GM12878 (cell line): ENCODE results near the gene MMP11. TPM values are rescaled to one million over a fixed set of nuclear protein-coding genes. Genes with fewer than 3 reads are reported as not detected.
A peak's percentile ranks its signal among the peaks of the same experiment; 100 is the strongest.

Experiments used
- ATAC-seq: fragments of 200-7000 bp; cut with Tn5 transposase; 3 replicates; pipeline ENCODE4 v1.9.1; 2020; ENCODE audit warnings: mild to moderate bottlenecking, moderate library complexity
- Bru-seq: library from RNA; stranded (reverse); fragments of 400-500 nt; gene quantifications from one replicate; lab custom pipeline; 2021; lab: Mats Ljungman, UMichigan
- BruChase-seq, 2 experiments: library from RNA; stranded (reverse); fragments of 400-500 nt; gene quantifications; one replicate each; lab custom pipeline; 2021; lab: Mats Ljungman, UMichigan
- BruUV-seq: library from RNA; stranded (reverse); fragments of 400-500 nt; replicated peaks from 2 replicates; lab custom pipeline; 2021; lab: Mats Ljungman, UMichigan
- CTCF ChIA-PET: fragments of 300-600 bp; sonication (Branson Sonifier 250); formaldehyde crosslinking; extraction: SDS; loops from one replicate; lab custom pipeline; 2021; ENCODE audit warnings: inconsistent platforms; lab: Yijun Ruan, JAX
- POLR2A ChIA-PET: fragments of 350-600 bp; formaldehyde crosslinking; extraction: SDS; loops from one replicate; lab custom pipeline; 2021; ENCODE audit warnings: inconsistent platforms; lab: Charles Lee
- RAD21 ChIA-PET: fragments of 300-600 bp; sonication (Branson Sonifier 250); formaldehyde crosslinking; loops from one replicate; lab custom pipeline; 2023; ENCODE audit warnings: antibody characterized with exemption; ENCODE audit not compliant: unreplicated experiment; lab: Charles Lee
- SMC1A ChIA-PET: fragments of 300-600 bp; sonication (Branson Sonifier 250); formaldehyde crosslinking; loops from one replicate; lab custom pipeline; 2023; ENCODE audit not compliant: unreplicated experiment, uncharacterized antibody; lab: Charles Lee
- DNase-seq: peaks from one replicate; pipeline ENCODE4 v3.0.0-alpha.2; 2011; ENCODE audit warnings: low read depth, low spot score
- FAIRE-seq: peaks from 3 replicates; lab custom pipeline; 2011; peaks lifted over from hg19 to GRCh38; lab: Jason Lieb, UNC
- H2AFZ ChIP-seq: 2 replicates; pipeline ENCODE4 v1.6.0; 2011; ENCODE audit warnings: low read depth, low read length, control low read depth; ENCODE audit not compliant: control insufficient read depth
- H3K27ac ChIP-seq: 2 replicates; pipeline ENCODE4 v1.5.1; 2011; ENCODE audit warnings: control low read depth; ENCODE audit not compliant: control insufficient read depth, insufficient read depth
- H3K27me3 ChIP-seq, 2 experiments: replicated peaks in 1 of 2; 2 replicates each; pipeline versions ENCODE4 v1.6.0 to v1.6.1; 2011; ENCODE audit warnings: low read length in 1 of 2; ENCODE audit not compliant: control insufficient read depth in 2 of 2, insufficient read depth in 2 of 2
- H3K36me3 ChIP-seq, 2 experiments: 2 replicates each; pipeline ENCODE4 v1.5.1; 2011; ENCODE audit warnings: low read length in 1 of 2; ENCODE audit not compliant: control insufficient read depth in 2 of 2, insufficient read depth in 2 of 2
- H3K4me1 ChIP-seq: 2 replicates; pipeline ENCODE4 v1.6.1; 2011; ENCODE audit warnings: mild to moderate bottlenecking, low read length, moderate library complexity, mixed read lengths; ENCODE audit not compliant: control insufficient read depth, insufficient read depth
- H3K4me2 ChIP-seq: 2 replicates; pipeline ENCODE4 v1.6.0; 2011; ENCODE audit warnings: control low read depth; ENCODE audit not compliant: control insufficient read depth, insufficient read depth
- H3K4me3 ChIP-seq: fragments of 200-600 bp; sonication (generic); 2 replicates; pipeline ENCODE4 v1.5.1; 2016
- H3K79me2 ChIP-seq: 2 replicates; pipeline ENCODE4 v1.6.0; 2011; ENCODE audit warnings: low read length; ENCODE audit not compliant: control insufficient read depth, insufficient read depth
- H3K9ac ChIP-seq: 2 replicates; pipeline ENCODE4 v1.8.0; 2011; ENCODE audit warnings: low read length, control low read depth, mixed read lengths; ENCODE audit not compliant: control insufficient read depth, insufficient read depth
- H3K9me3 ChIP-seq: replicated peaks from 3 replicates; pipeline ENCODE4 v1.5.1; 2011; ENCODE audit warnings: mild to moderate bottlenecking, low read length; ENCODE audit not compliant: control insufficient read depth, insufficient read depth
- H4K20me1 ChIP-seq: 2 replicates; pipeline ENCODE4 v1.6.0; 2011; ENCODE audit not compliant: control insufficient read depth, insufficient read depth
- BHLHE40 ChIP-seq, 2 experiments: fragments of 450-650 bp in 1 of 2; IDR thresholded peaks; 2 replicates each; pipeline ENCODE4 v1.6.1; 2011 to 2017; ENCODE audit warnings: low read depth in 2 of 2, borderline replicate concordance in 1 of 2, improper control_type of control experiment in 1 of 2, low read length in 1 of 2, mild to moderate bottlenecking in 1 of 2
- CREM ChIP-seq: IDR thresholded peaks from 2 replicates; pipeline ENCODE4 v1.6.1; 2014; ENCODE audit warnings: antibody characterized with exemption, low read depth
- DPF2 ChIP-seq: fragments of 450-650 bp; IDR thresholded peaks from 2 replicates; pipeline ENCODE4 v1.6.1; 2017; ENCODE audit warnings: mild to moderate bottlenecking
- GATAD2B ChIP-seq: fragments of 450-650 bp; conservative IDR thresholded peaks from 2 replicates; pipeline ENCODE4 v1.6.1; 2017; ENCODE audit warnings: low read depth, mild to moderate bottlenecking, moderate library complexity
- LARP7 ChIP-seq: fragments of 450-650 bp; IDR thresholded peaks from 2 replicates; pipeline ENCODE4 v1.6.1; 2017; ENCODE audit warnings: mild to moderate bottlenecking
- NFYB ChIP-seq: IDR thresholded peaks from 2 replicates; pipeline ENCODE4 v1.6.1; 2011; ENCODE audit warnings: low read depth, mild to moderate bottlenecking, low read length, improper control_type of control experiment, moderate library complexity; ENCODE audit not compliant: insufficient read depth
- NR2F1 ChIP-seq: fragments of 450-650 bp; conservative IDR thresholded peaks from 2 replicates; pipeline ENCODE4 v1.6.1; 2017; ENCODE audit warnings: mild to moderate bottlenecking
- RELB ChIP-seq: fragments of 450-650 bp; IDR thresholded peaks from 2 replicates; pipeline ENCODE4 v1.6.1; 2017; ENCODE audit warnings: low read depth, mild to moderate bottlenecking, moderate library complexity
- REST ChIP-seq: IDR thresholded peaks from 2 replicates; pipeline ENCODE4 v1.6.1; 2012; ENCODE audit warnings: mild to moderate bottlenecking, low read depth, low read length
- SRF ChIP-seq, 2 experiments: IDR thresholded peaks; 2 replicates each; pipeline ENCODE4 v1.6.1; 2011; ENCODE audit warnings: low read depth in 2 of 2, low read length in 2 of 2, mild to moderate bottlenecking in 1 of 2, moderate library complexity in 1 of 2
- SUPT20H ChIP-seq: IDR thresholded peaks from 2 replicates; pipeline ENCODE4 v1.6.1; 2011; ENCODE audit warnings: low read depth, mild to moderate bottlenecking, low read length, moderate library complexity, borderline replicate concordance; ENCODE audit not compliant: control insufficient read depth
- TCF12 ChIP-seq: IDR thresholded peaks from 2 replicates; pipeline ENCODE4 v1.6.1; 2011; ENCODE audit warnings: low read depth, mild to moderate bottlenecking, low read length
- WRNIP1 ChIP-seq: IDR thresholded peaks from 2 replicates; pipeline ENCODE4 v1.6.1; 2011; ENCODE audit warnings: low read depth, low read length, improper control_type of control experiment, borderline replicate concordance
- WGBS: methylation state at CpG from one replicate; pipeline ENCODE4 v1.1.6; 2016; ENCODE audit warnings: low lambda C conversion rate; ENCODE audit not compliant: insufficient replicate concordance, insufficient coverage; ENCODE audit errors: missing lambda C conversion rate; 5-methylcytosine and 5-hydroxymethylcytosine counted together
- in situ Hi-C: fragments of 300-500 bp; cut with MboI; formaldehyde crosslinking; loops from 9 replicates; pipeline ENCODE4 v1.14.3; 2018; ENCODE audit warnings: mixed read lengths
- intact Hi-C: fragments of 100-400 bp; cut with micrococcal nuclease; formaldehyde crosslinking; loops from one replicate; pipeline ENCODE4 v1.14.2; 2022; ENCODE audit not compliant: unreplicated experiment
- long read RNA-seq, 2 experiments: library from polyadenylated mRNA; unstranded; transcript quantifications; one replicate each; pipeline ENCODE4 v2.0.0, GENCODE V29; 2019 to 2020
- polyA minus RNA-seq, 3 experiments: library from RNA; depleted of rRNA, polyadenylated mRNA; stranded (reverse); fragments of >200 nt; gene quantifications; 2 replicates each; pipeline ENCODE4 v1.2.3, GENCODE V29; 2011
- polyA plus RNA-seq, 11 experiments: library from polyadenylated mRNA; depleted of rRNA in 4 of 11; unstranded in 6 of 11; stranded (reverse) in 5 of 11; fragments of >200 nt; fragmentation: Nextera tagmentation in 4 of 11; fragmentation: Illumina TruSeq in 1 of 11; extraction: Ambion mirVana in 4 of 11; extraction: Trizol in 1 of 11; gene quantifications; 1 replicate in 1 of 11; 2 replicates in 10 of 11; pipeline versions ENCODE4 v1.2.1 to v1.2.3, GENCODE V29; 2011 to 2016; ENCODE audit warnings: inconsistent platforms in 2 of 11, missing spikeins in 2 of 11, low read depth in 1 of 11
- total RNA-seq, 4 experiments: library from RNA; depleted of rRNA in 3 of 4; stranded (reverse); fragments of >200 nt in 3 of 4; fragmentation: Illumina TruSeq in 1 of 4; extraction: Trizol in 1 of 4; gene quantifications; 2 replicates each; pipeline versions ENCODE4 v1.2.1 to v1.2.3, GENCODE V29; 2013 to 2021

MMP11 gene
- total RNA-seq (2013; cell fraction: nucleolus; rRNA removed): 2.0 and 2.7 TPM in 2 replicates
- total RNA-seq (2014; rRNA removed): 0.60 and 1.0 TPM in 2 replicates
- not detected in 2 replicates for total RNA-seq (2014; rRNA removed; fragmentation: Illumina TruSeq; extraction: Trizol)
- total RNA-seq (2021): 0.41 and 0.48 TPM in 2 replicates
- 0.20 TPM for polyA plus RNA-seq (2011; ENCODE audit: low read depth)
- 0.12 TPM in 1 of 2 replicates, not detected in the other for polyA plus RNA-seq (2011; rRNA removed)
- polyA plus RNA-seq (2011; cell fraction: cytosol; rRNA removed): 0.06 and 0.08 TPM in 2 replicates
- 0.16 and 0.44 TPM in 2 replicates for polyA plus RNA-seq (2011; cell fraction: nucleus; rRNA removed)
- polyA plus RNA-seq (2012): 0.17 and 0.37 TPM in 2 replicates
- 0.03 TPM in 1 of 2 replicates, not detected in the other for polyA plus RNA-seq (2014; fragmentation: Illumina TruSeq; extraction: Trizol)
- under 1 TPM in 1 of 2 experiments, not detected in 1; 0.05 TPM for polyA plus RNA-seq (2014; fragmentation: Nextera tagmentation; extraction: Ambion mirVana)
- polyA plus RNA-seq (2014; rRNA removed): 0.18 and 1.1 TPM in 2 replicates
- polyA plus RNA-seq (2016; fragmentation: Nextera tagmentation; extraction: Ambion mirVana): under 1 TPM; 0.20 to 0.48 TPM
- 0.10 TPM in 1 of 2 replicates, not detected in the other for polyA minus RNA-seq (2011; rRNA and poly(A)+ RNA removed)
- polyA minus RNA-seq (2011; cell fraction: cytosol; rRNA and poly(A)+ RNA removed): not detected in 2 replicates
- 0.19 TPM in 1 of 2 replicates, not detected in the other for polyA minus RNA-seq (2011; cell fraction: nucleus; rRNA and poly(A)+ RNA removed)
- Bru-seq, nascent RNA: percentile 27 among the genes with signal in this experiment
- BruChase-seq, experiment 1, labeled RNA remaining after a 6-hour chase: percentile 12 among the genes with signal in this experiment
- BruChase-seq, experiment 2, labeled RNA remaining after a 2-hour chase: percentile 16 among the genes with signal in this experiment
- long read RNA-seq, experiment 1: 0 reads
- long read RNA-seq, experiment 2: 0 reads

GRCh38 chr22:23772649-23773473 lies at the start of gene MMP11:
TSS of gene MMP11 (plus strand) at chr22:23772849. CDS start at chr22:23772871, 22 bp downstream.
- no peaks in the 10 kb centered on the region for H3K36me3 ChIP-seq
- peak within 1 kb of the TSS; percentile 58; the same call in 1 of the 2 replicates for H3K4me3 ChIP-seq
- no peak within 1 kb of the TSS for H3K27ac ChIP-seq
- peaks cover 0 to 2% of the 10 kb centered on the region in 2 experiments; a peak in 2 of 4 replicates for H3K27me3 ChIP-seq
- CTCF ChIA-PET: interaction anchor here (2.4 to 7.5 kb wide), 3 partner anchors 33 to 76 kb away, joined by 8 to 197 read pairs (median 12); no protein-coding TSS in a partner anchor
- no TSS peak for BruUV-seq
- no peak for FAIRE-seq
- peaks cover 12% of the 10 kb centered on the region for H3K4me1 ChIP-seq
- H3K9ac ChIP-seq: no peak within 1 kb of the TSS
- RAD21 ChIA-PET: interaction anchor here (0.9 to 4.0 kb wide), 4 partner anchors 13 to 78 kb away, joined by 3 to 24 read pairs (median 4); no protein-coding TSS in a partner anchor
- H2AFZ ChIP-seq: peak within 1 kb of the TSS; percentile 31
- in situ Hi-C loops (no loop called here), intact Hi-C loops (no loop called here)
- peak within 1 kb of the TSS; percentile 73 for H3K4me2 ChIP-seq
- SMC1A ChIA-PET: interaction anchor here (6.3 kb wide), 1 partner anchor 72 kb away, joined by 40 read pairs; no protein-coding TSS in a partner anchor
- H3K79me2 ChIP-seq: peaks cover 2% of the 10 kb centered on the region
- H4K20me1 ChIP-seq: no peaks in the 10 kb centered on the region
- WGBS: 6% methylated on average over 55 of the region's 79 CpGs
- ATAC-seq: peak; percentile 43
- POLR2A ChIA-PET: interaction anchor here (1.1 kb wide), 1 partner anchor 73 kb away, joined by 3 read pairs; no protein-coding TSS in a partner anchor
- no peaks in the 10 kb centered on the region for H3K9me3 ChIP-seq
- no peak for DNase-seq
- TF ChIP-seq LARP7 (peak; percentile 69; the same call in 1 of the 2 replicates), CREM (no peak), TCF12 (no peak), RELB (no peak), REST (no peak), SRF (IDR thresholded peaks at IDR 0.05; ENCODE audit: low read depth in 2 of 2, low read length in 2 of 2) (no peak), WRNIP1 (no peak), BHLHE40 (IDR thresholded peaks at IDR 0.05; ENCODE audit: borderline replicate concordance in 1 of 2, low read depth in 2 of 2, low read length in 1 of 2) (peak in 1 of 2 experiments; percentile 52; a peak in 1 of 4 replicates), GATAD2B (peak; percentile 71; the same call in 1 of the 2 replicates), NR2F1 (0 out of 2 replicates have a peak, but pooled peaks have one; percentile 5), SUPT20H (no peak), DPF2 (0 out of 2 replicates have a peak, but pooled peaks have one; percentile 26), NFYB (no peak)
